T follicular helper cell (primary cell): ENCODE data around the gene GMDS.

Experiments used
- DNase-seq: peaks from one replicate; pipeline ENCODE4 v3.0.0-alpha.2; 2020; ENCODE audit warnings: low read depth

The GMDS gene

DNA sequence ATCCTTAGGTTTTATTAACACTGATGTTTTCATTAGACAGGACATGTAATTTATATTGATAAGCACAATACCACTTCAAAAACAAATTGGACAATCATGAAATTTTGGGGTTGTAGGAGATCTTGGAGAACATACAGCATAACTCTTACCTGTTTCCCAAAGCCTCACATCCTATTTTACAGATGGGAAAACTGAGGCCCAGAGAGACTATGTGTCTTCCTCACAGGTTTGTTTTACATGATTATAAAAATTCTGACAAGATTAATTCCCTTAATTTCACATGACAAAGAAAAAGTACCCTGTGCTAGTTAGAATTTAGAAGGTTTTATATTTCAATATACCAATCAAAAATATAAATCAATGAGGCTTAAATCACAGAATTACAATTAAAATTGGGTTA is 145.5 kb downstream of the GMDS start:
- no peak for DNase-seq

DNA sequence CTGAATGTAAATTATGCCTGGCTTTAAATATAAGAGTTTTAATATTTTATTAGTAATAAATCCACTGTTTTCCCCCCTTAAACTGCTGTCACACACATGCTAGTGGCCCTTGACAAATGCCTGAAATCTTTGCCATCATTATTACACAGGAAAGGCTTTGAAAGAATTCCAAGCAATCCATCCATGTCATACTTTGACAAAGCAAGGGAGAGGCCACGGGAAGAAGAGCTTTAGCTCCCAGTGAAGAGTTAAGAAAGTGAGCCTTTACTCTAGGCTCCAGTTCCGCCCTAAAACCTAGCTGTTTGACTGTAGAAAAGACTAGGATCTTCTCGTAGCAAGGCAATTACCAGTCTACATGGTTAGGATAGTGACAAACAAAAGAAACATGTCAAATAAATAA is 147.9 kb downstream of the GMDS start:
- no peak for DNase-seq

DNA sequence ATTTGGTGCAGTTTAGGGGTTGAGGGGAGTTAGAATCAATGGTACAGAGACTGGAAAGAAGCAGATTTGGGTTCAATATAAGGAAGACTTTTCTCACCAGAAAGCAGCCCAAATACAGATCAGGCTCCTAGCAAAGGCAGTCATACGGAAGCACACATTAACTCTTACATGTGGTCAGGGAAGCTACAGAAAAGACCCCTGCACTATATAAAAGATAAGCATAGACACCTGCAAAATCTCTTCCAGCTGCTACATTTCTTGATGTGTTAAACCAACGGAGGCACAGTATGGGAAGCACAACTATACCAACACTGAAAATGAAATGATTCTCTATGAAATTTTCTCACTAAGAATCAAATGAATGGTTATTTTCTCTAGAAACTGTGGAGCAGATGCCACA is 150.8 kb downstream of the GMDS start:
- DNase-seq: no peak

DNA sequence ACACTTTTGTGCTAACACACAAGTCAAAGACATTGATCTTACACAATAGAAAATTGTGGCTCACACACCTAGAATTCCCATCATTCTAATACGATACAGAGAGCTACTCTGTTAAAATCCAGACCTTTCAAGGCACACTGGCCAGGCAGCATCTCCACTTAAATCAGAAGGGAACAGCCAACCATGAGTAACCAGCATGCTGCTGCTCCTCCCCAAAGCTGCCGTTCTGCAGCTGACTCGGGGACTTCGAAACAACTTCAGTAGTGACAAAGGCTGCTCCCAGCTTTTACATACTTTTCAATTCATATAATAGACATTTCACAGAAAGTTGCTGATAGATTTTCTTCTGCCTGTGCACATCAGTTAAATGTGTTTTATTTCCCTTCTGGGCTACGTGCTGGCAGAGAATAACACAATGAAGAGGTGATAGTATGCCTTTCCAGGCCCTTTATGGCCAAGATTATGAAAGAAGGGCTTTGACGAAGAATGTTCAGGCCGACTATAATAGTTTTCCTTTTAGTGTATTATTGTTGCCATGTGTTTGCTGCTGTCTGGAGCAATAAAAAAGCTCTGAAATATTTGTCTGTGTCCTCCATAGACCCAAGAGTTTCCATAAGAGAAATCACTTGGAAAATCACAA is 159.0 kb downstream of the GMDS start:
- DNase-seq: no peak

DNA sequence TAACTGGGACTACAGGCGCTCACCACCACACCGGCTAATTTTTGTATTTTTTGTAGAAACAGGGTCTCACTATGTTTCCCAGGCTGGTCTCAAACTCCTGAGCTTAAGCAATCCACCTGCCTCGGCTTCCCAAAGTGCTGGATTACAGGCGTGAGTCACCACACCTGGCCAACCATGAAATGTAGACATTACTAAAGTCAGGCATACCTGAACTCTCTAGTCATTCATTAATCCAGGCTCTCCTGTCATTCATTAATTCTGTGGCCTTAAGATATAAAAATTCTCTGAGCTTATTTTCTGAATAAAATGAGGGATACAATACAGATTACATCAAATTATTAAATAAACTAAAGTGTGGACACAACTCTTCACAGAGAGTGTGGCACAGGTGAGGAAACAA is 159.7 kb downstream of the GMDS start:
- no peak for DNase-seq

DNA sequence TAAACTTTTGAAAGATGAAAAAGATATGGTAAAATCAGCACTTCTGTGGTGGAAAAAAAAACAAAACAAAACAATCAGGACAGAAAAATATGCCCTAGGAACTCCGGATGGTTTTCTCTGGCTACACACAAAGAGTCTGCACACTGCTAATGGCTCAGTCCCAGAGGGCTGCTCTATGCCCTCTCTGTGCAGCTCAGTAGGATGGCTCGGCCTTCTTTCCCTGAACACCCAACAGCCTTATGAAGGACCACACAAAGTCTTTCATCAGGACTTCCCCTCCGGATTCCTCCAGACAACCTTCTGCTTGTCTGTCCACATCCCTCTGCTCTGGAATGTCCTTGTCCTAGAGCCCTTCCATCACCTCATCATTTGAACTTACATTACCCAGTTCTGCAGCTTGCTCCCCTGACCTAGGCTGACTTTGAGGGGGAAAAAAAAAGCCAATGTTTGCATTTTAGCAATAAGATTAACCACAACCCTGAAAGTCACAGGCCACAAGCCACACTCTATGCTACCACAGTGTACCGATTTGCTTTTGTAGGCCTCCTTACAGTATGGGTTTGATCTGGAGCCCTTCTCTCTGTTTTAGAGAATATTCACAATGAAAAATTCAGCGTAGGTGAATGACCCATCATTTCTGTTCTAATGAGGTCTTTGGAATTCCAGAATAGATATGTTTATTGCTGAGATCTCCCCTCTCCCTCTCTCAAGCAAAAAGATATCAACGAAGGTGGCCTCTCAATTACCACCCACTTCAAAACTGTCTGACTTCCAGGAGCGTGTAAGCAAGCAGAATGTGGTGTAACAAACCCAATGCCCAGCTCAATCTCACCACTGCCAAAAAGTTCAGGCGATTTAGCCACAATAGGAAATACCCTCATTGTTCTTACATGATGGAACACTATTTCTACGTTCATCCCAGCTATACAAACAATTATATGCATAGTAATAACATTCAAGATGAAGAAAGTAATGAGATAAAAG is 164.0 kb downstream of the GMDS start:
- DNase-seq: no peak

DNA sequence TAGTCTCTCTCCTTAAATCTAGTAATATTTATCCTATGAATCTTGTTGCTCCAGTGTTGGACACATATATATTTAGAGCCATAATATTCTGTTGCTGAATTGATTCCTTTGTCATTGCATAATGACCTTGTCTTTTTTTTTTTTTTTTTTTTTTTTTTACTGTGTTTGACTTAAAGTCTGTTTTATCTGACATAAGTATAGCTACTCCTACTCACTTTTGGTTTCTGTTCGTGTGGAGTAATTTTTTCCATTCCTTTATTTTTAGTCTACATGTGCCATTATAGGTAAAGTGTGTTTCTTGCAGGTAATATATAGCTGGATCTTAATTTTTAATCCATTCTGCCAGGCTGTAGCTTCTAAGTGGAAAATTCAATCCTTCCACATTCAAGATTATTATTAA is 166.5 kb downstream of the GMDS start:
- DNase-seq: no peak

DNA sequence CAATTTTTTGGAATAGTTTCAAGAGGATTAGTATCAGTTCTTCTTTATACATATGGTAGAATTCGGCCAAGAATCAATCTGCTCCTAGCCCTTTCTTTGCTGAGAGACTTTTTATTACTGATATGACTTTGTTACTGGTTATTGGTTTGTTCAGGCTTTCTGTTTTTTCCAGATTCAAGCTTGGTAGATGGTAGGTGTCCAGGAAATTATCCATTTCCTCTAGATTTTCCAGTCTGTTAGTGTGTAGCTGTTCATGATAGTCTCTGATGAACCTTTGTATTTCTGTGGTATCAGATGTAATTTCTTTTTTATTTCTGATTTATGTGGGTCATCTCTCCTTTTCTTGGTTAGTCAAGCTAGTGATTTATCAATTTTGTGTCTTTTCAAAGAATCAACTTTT is 167.6 kb downstream of the GMDS start:
- no peak for DNase-seq

DNA sequence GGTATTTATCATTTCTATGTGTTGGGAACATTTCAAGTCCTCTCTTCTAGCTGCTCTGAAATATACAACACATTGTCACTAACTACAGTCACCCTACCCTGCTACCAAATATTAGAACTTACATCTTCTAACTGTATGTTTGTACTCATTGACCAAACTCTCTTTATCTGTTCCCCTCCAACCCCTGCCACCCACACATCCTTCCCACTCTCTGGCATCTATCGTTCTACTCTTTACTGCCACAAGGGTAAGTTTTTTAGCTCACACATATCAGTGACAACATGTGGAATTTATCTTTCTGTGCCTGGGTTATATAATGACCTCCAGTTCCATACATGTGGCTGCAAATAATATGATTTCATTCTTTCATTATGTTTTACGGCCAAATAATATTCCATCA is 171.9 kb downstream of the GMDS start:
- DNase-seq: no peak

DNA sequence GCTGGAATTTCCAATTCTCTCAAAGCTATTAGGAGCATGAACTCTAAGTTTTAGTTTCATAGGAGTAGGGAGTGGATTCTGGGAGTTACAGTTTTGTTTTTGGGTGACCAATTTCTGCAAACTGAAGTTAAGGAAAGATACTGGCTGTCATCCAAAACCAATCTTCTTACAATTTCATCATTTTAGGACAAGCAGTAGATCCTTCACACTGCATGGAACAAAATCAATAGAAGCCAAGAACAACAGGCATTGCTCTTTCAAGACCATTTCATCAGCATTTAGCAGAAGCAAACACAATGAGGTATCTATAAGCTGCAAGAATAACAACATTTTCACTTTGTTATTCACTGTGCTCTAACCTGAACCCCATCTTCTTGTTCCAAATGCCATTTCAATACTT is 173.0 kb downstream of the GMDS start:
- DNase-seq: no peak

DNA sequence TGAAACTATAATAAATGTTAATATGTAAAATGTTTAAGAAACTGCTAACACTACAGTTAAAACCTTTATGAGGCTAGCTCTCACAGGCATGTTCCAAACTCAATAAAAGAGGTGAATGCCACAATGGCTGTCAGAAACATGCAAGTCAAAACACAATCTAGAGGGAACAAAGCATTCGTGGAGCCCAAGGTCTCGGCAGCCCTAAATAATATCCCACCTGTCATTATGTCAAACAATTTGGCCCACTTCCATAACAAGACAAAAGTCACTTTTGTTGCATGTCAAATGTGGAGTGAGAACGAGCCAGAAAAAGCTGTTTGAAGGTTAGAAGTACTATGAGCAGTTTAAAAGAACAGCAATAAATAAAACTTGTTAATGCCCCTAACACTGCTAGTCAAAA is 181.9 kb downstream of the GMDS start:
- DNase-seq: no peak

DNA sequence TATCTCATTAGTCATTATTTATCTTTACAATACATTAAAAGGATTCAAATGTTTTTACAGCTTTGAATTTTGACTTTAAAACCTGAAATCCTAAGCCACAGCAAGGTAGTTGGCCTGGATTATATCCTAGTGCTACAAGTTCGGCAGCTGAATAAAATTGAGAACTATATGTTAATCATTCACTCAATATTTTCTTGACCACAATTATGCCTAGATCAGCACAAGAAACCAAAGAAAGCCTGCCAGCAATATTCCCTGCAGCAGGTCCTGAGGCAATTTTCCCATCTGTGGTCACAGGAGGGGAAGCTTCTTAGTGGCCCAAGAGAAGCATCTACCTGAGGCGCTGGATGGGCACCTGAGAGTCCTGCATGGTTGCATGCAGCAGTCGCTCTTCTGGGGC is 183.5 kb downstream of the GMDS start:
- no peak for DNase-seq

DNA sequence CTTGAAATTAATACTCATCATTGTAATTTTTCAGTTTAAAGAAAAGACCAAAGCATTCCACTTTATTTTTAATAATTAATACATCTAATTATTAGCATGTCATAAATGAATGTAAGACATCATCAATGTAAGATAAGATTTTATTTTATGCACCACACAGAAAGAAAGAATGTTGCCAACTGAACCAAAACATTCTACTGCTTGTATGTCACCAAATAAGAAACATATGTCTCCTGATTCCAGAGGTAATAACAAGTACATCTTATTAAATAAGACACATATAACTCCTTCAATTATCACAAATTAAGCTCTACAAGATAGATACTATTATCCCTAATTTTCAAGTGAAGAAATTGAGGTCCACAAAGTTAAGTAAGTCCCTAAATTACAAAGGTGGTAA is 189.5 kb downstream of the GMDS start:
- no peak for DNase-seq

DNA sequence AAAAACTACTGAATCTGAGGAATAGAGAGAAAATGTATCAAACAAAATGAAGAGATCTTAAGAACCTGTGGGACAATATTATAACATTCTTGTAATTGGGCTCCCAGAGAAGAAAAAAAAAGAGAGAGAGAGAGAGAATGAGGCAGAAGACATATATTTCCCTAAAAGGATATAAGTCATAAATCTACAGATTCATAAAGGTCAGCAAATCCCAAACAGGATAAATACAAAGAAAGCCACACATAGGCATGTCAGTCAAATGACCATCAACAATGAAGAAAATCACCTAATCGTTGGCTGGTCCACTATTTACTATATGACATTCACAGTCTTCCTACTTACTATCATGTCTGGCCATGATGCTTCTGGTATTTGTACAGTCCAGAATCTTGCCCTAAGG is 190.3 kb downstream of the GMDS start:
- DNase-seq: no peak

DNA sequence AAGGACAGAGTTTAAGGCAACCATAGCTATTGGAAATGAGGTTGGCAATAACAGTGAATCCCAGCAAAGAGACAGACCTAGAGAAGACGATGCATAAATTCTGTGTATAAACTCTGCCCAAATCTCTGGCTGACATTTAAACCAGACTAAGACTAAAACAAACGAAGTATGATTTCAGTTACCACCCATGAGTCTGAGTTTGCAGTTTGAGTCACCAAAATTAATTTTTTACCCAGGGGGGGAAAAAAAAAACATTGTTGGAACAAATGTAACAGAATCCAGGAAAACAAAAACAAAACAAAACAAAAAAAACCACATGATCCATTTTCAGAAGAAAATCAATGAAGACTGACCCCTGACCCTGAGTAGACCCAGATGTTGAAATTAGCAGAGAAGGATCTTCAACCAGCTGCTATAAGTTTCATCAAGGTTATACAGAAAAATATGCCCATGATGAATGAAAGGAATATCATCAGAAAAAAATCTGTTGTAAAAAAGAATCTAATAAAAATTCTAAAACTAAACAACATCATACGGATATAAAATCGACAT is 190.8 kb downstream of the GMDS start:
- no peak for DNase-seq

DNA sequence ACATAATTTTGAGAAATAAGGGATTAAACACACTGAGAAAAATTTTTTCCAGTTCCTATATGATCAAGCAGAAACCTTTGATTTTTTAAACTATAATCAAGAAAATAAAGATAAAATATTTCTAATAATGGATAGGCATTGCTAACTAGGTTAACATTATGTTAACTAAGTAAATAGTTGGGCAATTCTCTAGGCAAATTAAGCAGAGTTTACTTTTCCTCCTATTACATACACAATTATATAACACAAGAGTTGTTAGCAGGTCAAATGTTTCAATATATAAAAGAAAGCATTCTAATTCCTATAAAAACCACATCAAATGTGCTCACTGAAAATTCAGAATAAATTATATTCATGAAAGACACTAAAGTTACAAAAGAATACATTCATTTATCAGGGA is 191.7 kb downstream of the GMDS start:
- no peak for DNase-seq

DNA sequence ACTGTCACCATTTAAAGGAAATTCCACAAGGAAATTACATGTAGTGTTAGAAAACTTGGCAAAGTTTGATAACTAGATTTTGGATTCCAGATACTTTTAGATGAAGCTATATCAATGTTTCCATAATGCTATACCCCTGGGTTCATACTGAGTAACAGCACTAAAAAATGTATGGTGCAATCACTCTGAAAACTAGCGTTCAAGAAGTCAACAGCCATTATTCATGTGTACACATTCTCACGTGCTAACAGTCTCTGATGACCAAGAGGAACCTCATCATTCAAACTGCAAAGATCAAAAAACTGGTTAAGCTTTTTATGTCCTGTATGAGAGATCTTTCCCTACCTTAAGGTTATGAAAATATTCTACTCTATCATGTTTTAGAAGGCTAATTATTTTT is 197.6 kb downstream of the GMDS start:
- no peak for DNase-seq

DNA sequence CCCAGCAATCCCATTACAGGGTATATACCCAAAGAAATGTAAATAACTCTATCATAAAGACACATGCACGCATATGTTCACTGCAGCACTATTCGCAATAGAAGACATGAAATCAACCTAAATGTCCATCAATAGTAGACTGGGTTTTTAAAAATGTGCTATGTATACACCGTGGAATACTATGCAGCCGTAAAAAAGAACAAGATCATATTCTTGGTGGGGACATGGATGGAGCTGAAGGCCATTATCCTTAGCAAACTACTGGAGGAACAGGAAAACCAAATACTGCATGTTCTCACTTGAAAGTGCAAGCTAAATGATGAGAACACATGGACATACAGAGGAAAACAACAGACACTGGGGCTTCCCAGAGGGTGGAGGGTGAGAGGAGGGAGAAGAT is 201.2 kb downstream of the GMDS start:
- DNase-seq: no peak

DNA sequence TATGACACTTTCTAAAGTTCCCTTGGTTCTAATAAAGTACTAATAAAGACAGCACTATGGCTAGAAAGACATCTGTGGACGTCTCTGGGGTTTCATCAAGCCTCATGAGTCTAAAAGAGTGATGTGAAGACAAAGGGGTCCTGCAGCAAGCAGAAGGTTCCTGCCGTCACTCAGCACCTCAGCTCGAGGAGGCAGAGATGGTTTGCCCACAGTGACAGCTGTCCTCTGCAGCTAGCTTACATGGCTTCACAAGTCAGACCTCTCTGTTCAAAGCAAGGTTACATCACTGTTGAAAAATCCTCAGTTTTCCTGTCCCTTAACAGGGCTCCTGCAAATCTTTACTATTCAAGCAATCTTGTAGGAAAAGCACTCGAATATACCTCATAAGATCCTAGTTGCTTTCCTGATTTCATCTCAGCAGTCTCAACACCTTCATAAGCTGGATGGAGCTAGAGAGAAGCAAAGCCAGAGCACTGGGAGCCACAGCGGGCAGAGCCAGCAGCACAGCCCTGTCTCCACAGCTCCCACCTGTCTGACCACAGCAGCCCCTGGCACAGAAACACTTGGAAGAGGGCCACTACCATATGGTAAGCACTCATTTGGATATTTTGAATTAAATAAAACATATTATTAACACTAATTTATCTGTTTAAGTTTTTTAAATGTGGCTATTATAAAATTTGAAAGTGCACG is 202.3 kb downstream of the GMDS start:
- DNase-seq: no peak

DNA sequence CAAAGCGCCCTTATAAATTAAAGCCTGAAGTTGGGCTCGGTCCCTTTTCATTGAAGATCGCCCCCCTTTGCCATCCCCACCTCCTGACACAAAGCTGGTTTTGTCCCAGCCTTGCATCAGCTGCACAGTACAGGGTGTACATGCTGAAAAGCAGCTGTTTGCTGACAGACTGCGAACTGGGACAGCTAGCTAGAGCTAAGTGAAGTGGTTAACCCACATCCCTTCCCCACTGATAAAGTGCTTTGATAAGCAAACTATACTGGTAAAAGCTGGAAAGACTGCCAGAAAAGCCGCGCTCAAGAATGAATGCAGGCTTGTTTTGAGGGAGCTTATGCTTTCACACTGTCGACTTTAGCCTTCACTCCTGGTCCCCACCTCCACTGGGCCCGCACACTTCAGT is 207.3 kb downstream of the GMDS start:
- DNase-seq: no peak

DNA sequence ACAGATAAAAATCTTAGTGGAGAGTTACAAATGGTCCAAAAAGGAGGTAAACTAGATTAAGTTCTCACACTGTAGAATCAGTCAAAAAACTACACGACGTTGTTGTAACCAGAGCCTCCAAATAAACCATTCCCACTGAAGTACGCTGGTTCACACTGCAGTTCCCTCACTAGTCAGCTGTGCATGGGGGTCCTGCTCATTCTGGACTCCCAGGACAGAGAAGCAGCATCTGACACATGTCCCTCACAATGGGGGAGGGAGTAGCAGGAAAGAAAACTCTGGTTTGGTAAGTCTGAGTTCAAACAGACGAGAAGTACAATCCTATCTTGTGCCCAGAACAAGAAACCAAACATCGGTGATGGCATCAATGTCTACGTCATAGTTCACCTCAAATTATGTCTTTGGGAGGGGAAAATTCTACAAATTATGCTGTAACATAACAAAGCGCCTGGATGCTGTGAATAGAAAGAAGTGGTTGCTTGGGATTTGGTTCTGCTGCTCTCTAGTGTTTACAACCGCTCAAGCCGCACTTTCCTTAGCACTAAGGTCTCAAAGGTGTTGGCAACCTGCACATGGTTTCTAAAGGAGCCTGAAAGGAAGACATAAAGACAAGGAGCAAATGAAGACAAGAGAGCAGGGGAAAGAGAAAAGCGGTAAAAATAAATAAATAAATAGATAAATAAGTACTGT is 208.0 kb downstream of the GMDS start:
- no peak for DNase-seq

DNA sequence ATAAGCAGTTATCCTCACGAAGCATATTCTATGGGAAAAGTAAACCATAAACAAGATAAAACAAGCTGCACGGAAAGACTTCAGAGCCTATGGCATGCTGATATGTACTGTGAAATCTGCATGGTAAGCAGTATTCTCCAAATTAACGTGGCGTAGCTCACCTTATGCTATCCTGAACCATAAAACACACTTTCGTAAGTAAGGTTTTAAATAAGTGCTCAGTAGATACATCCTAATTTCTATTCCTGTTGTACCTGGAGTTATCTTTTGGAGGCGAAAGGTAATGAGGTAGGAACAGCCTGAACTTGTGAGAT is 208.7 kb downstream of the GMDS start:
- no peak for DNase-seq
